PC-9 (cell line): ENCODE measurements around the gene NCOA3. TPM values are rescaled to one million over a fixed set of nuclear protein-coding genes. Genes with fewer than 3 reads are reported as not detected.

Experiments
- BruUV-seq: library from RNA; stranded (reverse); fragments of 400-500 nt; replicated peaks from 2 replicates; lab custom pipeline; 2021; lab: Mats Ljungman, UMichigan
- CTCF ChIA-PET: fragments of 300-600 bp; sonication (Branson Sonifier 250); formaldehyde crosslinking; loops from one replicate; lab custom pipeline; 2022; ENCODE audit warnings: antibody characterized with exemption; lab: Charles Lee
- POLR2A ChIA-PET: fragments of 300-600 bp; sonication (Branson Sonifier 250); formaldehyde crosslinking; loops from one replicate; lab custom pipeline; 2022; ENCODE audit warnings: antibody characterized with exemption; ENCODE audit not compliant: unreplicated experiment; lab: Charles Lee
- DNase-seq, 2 experiments: peaks; one replicate each; pipeline versions ENCODE4 v3.0.0 to v3.0.0-alpha.2; 2015 to 2022; ENCODE audit warnings: mixed read lengths in 1 of 2
- H2AFZ ChIP-seq: fragments of 200-600 bp; sonication (generic); 2 replicates; pipeline ENCODE4 v1.8.1; 2017; ENCODE audit warnings: antibody characterized with exemption
- H3F3A ChIP-seq: fragments of 200-600 bp; sonication (generic); 2 replicates; pipeline ENCODE4 v1.8.1; 2017; ENCODE audit warnings: antibody characterized with exemption, mild to moderate bottlenecking, low read depth; ENCODE audit not compliant: insufficient read depth
- H3K27ac ChIP-seq: fragments of 200-600 bp; sonication (generic); 2 replicates; pipeline ENCODE4 v1.6.1; 2016; ENCODE audit warnings: mixed run types
- H3K27me3 ChIP-seq: fragments of 200-600 bp; sonication (generic); 2 replicates; pipeline ENCODE4 v1.6.1; 2016; ENCODE audit warnings: low read depth, mixed run types; ENCODE audit not compliant: insufficient read depth
- H3K36me3 ChIP-seq: fragments of 200-600 bp; sonication (generic); 2 replicates; pipeline ENCODE4 v1.6.1; 2016; ENCODE audit warnings: low read depth, mixed run types
- H3K4me1 ChIP-seq: fragments of 200-600 bp; sonication (generic); replicated peaks from 2 replicates; pipeline ENCODE4 v1.6.1; 2016; ENCODE audit warnings: mixed run types; ENCODE audit not compliant: insufficient read depth
- H3K4me2 ChIP-seq: fragments of 200-600 bp; sonication (generic); 2 replicates; pipeline ENCODE4 v1.6.1; 2017; ENCODE audit warnings: mixed run types
- H3K4me3 ChIP-seq: fragments of 200-600 bp; sonication (generic); 2 replicates; pipeline ENCODE4 v1.6.1; 2016; ENCODE audit warnings: mixed run types
- H3K79me2 ChIP-seq: fragments of 200-600 bp; sonication (generic); 2 replicates; pipeline ENCODE4 v1.6.1; 2017; ENCODE audit warnings: low read depth, mixed run types
- H3K9me2 ChIP-seq: fragments of 200-600 bp; sonication (generic); 2 replicates; pipeline ENCODE4 v1.8.1; 2017; ENCODE audit warnings: mild to moderate bottlenecking; ENCODE audit not compliant: insufficient read depth
- H3K9me3 ChIP-seq: fragments of 200-600 bp; sonication (generic); 2 replicates; pipeline ENCODE4 v1.8.1; 2016; ENCODE audit warnings: low read depth; ENCODE audit not compliant: insufficient read depth
- H4K20me1 ChIP-seq: fragments of 200-600 bp; sonication (generic); 2 replicates; pipeline ENCODE4 v1.8.1; 2017; ENCODE audit not compliant: insufficient read depth
- CTCF ChIP-seq: fragments of 200-600 bp; sonication (generic); conservative IDR thresholded peaks from 2 replicates; pipeline ENCODE4 v1.6.1; 2017; ENCODE audit warnings: mixed run types, antibody characterized with exemption, mild to moderate bottlenecking, moderate library complexity
- EZH2 ChIP-seq: fragments of 200-600 bp; sonication (generic); IDR thresholded peaks from 2 replicates; pipeline ENCODE4 v1.8.0; 2017; ENCODE audit warnings: antibody characterized with exemption, low read depth
- intact Hi-C: fragments of 100-400 bp; cut with micrococcal nuclease; formaldehyde crosslinking; loops from one replicate; pipeline ENCODE4 v1.10.0; 2022; ENCODE audit not compliant: unreplicated experiment
- total RNA-seq: library from RNA; stranded (reverse); gene quantifications from 2 replicates; pipeline ENCODE4 v1.2.3, GENCODE V29; 2021

Gene NCOA3
- total RNA-seq, 1 experiment from 2014 or later, result 78.0 TPM

GRCh38 chr20:47682028-47682783, 180.5 kb downstream of the NCOA3 start:
- no peak for DNase-seq
- no peaks in the 10 kb centered on the region for H3K27me3 ChIP-seq
- H4K20me1 ChIP-seq, result peaks cover 59% of the 10 kb centered on the region
- ChIA-PET POLR2A (interaction anchor here (0.6 kb wide), 1 partner anchor 621 kb away, joined by 3 read pairs; no protein-coding TSS in a partner anchor), CTCF (no interaction called here)
- intact Hi-C loops, result no loop called here
- H3K9me3 ChIP-seq, result no peaks in the 10 kb centered on the region
- no peaks in the 10 kb centered on the region for H3K4me1 ChIP-seq
- BruUV-seq, result no TSS peak
- TF ChIP-seq EZH2 (no peak), CTCF (no peak)
- no peak overlapping the region for H2AFZ ChIP-seq
- no peak overlapping the region for H3K4me3 ChIP-seq
- H3K27ac ChIP-seq, result no peak overlapping the region
- H3K4me2 ChIP-seq, result no peak overlapping the region
- H3K9me2 ChIP-seq, result no peaks in the 10 kb centered on the region
- H3K36me3 ChIP-seq, result peaks cover 74% of the 10 kb centered on the region
- 0 out of 2 replicates have a peak, but pooled peaks cover 7% of the 10 kb centered on the region for H3K79me2 ChIP-seq
- H3F3A ChIP-seq, result peaks cover 87% of the 10 kb centered on the region

- Histone ChIP-seq H3K9me3 (no peaks in the 10 kb centered on the region), H3K4me2 (no peak overlapping the region), H3K79me2 (peaks cover 7% of the 10 kb centered on the region; the same call in 1 of the 2 replicates), H2AFZ (no peak overlapping the region), H3K36me3 (peaks cover 74% of the 10 kb centered on the region), H3K27ac (no peak overlapping the region), H3K9me2 (no peaks in the 10 kb centered on the region), H3K27me3 (no peaks in the 10 kb centered on the region), H3F3A (peaks cover 84% of the 10 kb centered on the region), H3K4me1 (no peaks in the 10 kb centered on the region), H3K4me3 (no peak overlapping the region), H4K20me1 (peaks cover 63% of the 10 kb centered on the region)
- TF ChIP-seq CTCF, result no peak
- TF ChIP-seq EZH2, result no peak
- ChIA-PET POLR2A (no interaction called here), CTCF (no interaction called here)
- no peak for DNase-seq
- intact Hi-C loops, result no loop called here
- BruUV-seq, result no TSS peak
These were observed 181.2 kb downstream of the NCOA3 start for GRCh38 chr20:47682916-47683315.

GRCh38 chr20:47684306-47685080, 182.8 kb downstream of the NCOA3 start:
- DNase-seq, result no peak
- Histone ChIP-seq H3K36me3 (peaks cover 73% of the 10 kb centered on the region), H4K20me1 (peaks cover 70% of the 10 kb centered on the region), H3K9me2 (no peaks in the 10 kb centered on the region), H3K4me3 (no peak overlapping the region), H2AFZ (no peak overlapping the region), H3F3A (peaks cover 82% of the 10 kb centered on the region), H3K9me3 (no peaks in the 10 kb centered on the region), H3K79me2 (peaks cover 12% of the 10 kb centered on the region), H3K27ac (no peak overlapping the region), H3K27me3 (no peaks in the 10 kb centered on the region), H3K4me2 (no peak overlapping the region), H3K4me1 (no peaks in the 10 kb centered on the region)
- intact Hi-C loops, result no loop called here
- BruUV-seq, result no TSS peak
- TF ChIP-seq EZH2 (no peak), CTCF (no peak)
- CTCF ChIA-PET, result no interaction called here
- POLR2A ChIA-PET, result no interaction called here
